Brain microvascular endothelial cell (primary cell): Measurements from ENCODE around the gene GPANK1.

Experiments
- DNase-seq: peaks from one replicate; pipeline ENCODE4 v3.0.0-alpha.2; 2020
- H3K27ac ChIP-seq: fragments of 250-450 bp; sonication (Bioruptor Pico); 2 replicates; pipeline ENCODE4 v1.5.1; 2020; ENCODE audit warnings: mild to moderate bottlenecking, moderate library complexity
- H3K27me3 ChIP-seq: fragments of 250-450 bp; sonication (Bioruptor Pico); replicated peaks from 2 replicates; pipeline ENCODE4 v1.5.1; 2020; ENCODE audit warnings: mild to moderate bottlenecking
- H3K36me3 ChIP-seq: fragments of 250-450 bp; sonication (Bioruptor Pico); replicated peaks from 2 replicates; pipeline ENCODE4 v1.5.1; 2020; ENCODE audit warnings: mild to moderate bottlenecking
- H3K4me3 ChIP-seq: 2 replicates; pipeline ENCODE4 v1.5.1; 2011; ENCODE audit warnings: low read depth, mild to moderate bottlenecking, control low read depth, low read length, moderate library complexity
- in situ Hi-C: cut with HindIII; loops from 2 replicates; pipeline ENCODE4 v1.10.0; 2017; ENCODE audit warnings: low sequenced_read_pairs, low pct_ligation_motif_present
- TF ChIP-seq, protein P1 (sequence below): IDR thresholded peaks from 2 replicates; pipeline ENCODE4 v1.5.1; 2011; ENCODE audit warnings: low read depth, mild to moderate bottlenecking, moderate library complexity, low read length, control low read depth, inconsistent platforms; ENCODE audit errors: missing control alignments

The GPANK1 gene

DNA sequence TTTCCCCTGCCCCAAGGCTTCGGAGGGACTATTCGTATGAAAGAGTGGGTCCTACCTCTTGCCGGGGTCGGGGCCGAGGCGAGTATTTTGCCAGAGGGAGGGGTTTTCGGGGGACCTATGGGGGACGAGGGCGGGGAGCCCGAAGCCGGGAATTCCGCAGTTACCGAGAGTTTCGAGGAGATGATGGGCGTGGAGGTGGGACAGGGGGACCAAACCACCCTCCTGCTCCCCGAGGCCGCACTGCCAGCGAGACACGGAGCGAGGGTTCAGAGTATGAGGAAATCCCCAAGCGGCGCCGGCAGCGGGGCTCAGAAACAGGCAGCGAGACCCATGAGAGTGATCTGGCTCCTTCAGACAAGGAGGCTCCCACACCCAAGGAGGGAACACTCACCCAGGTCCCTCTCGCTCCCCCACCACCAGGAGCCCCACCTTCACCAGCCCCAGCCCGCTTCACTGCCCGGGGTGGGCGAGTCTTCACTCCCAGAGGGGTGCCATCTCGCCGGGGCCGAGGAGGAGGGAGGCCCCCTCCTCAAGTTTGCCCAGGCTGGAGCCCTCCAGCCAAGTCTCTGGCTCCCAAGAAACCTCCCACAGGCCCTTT lies 33.0 kb downstream of the GPANK1 start:
- Histone ChIP-seq H3K4me3 (no peak overlapping the region), H3K27me3 (no peaks in the 10 kb centered on the region), H3K36me3 (peaks cover 97% of the 10 kb centered on the region), H3K27ac (no peak overlapping the region)
- in situ Hi-C loops = no loop called here
- TF ChIP-seq, protein P1, sequence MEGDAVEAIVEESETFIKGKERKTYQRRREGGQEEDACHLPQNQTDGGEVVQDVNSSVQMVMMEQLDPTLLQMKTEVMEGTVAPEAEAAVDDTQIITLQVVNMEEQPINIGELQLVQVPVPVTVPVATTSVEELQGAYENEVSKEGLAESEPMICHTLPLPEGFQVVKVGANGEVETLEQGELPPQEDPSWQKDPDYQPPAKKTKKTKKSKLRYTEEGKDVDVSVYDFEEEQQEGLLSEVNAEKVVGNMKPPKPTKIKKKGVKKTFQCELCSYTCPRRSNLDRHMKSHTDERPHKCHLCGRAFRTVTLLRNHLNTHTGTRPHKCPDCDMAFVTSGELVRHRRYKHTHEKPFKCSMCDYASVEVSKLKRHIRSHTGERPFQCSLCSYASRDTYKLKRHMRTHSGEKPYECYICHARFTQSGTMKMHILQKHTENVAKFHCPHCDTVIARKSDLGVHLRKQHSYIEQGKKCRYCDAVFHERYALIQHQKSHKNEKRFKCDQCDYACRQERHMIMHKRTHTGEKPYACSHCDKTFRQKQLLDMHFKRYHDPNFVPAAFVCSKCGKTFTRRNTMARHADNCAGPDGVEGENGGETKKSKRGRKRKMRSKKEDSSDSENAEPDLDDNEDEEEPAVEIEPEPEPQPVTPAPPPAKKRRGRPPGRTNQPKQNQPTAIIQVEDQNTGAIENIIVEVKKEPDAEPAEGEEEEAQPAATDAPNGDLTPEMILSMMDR = no peak
- DNase-seq = no peak

DNA sequence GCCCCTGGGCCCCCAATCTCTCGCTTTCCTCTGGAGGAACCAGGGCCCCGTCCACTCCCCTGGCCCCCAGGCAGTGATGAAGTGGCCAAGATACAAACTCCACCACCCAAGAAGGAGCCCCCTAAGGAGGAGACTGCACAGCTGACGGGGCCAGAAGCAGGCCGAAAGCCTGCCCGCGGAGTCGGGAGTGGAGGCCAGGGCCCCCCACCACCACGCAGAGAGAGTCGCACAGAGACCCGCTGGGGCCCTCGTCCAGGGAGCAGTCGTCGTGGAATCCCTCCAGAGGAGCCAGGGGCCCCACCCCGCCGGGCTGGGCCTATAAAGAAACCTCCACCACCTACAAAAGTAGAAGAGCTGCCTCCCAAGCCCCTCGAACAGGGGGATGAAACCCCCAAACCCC lies 33.6 kb downstream of the GPANK1 start:
- DNase-seq = no peak
- no peaks in the 10 kb centered on the region for H3K27me3 ChIP-seq
- no peak overlapping the region for H3K4me3 ChIP-seq
- peaks cover 99% of the 10 kb centered on the region for H3K36me3 ChIP-seq
- in situ Hi-C loops = no loop called here
- no peak overlapping the region for H3K27ac ChIP-seq
- TF ChIP-seq, protein P1 = no peak

DNA sequence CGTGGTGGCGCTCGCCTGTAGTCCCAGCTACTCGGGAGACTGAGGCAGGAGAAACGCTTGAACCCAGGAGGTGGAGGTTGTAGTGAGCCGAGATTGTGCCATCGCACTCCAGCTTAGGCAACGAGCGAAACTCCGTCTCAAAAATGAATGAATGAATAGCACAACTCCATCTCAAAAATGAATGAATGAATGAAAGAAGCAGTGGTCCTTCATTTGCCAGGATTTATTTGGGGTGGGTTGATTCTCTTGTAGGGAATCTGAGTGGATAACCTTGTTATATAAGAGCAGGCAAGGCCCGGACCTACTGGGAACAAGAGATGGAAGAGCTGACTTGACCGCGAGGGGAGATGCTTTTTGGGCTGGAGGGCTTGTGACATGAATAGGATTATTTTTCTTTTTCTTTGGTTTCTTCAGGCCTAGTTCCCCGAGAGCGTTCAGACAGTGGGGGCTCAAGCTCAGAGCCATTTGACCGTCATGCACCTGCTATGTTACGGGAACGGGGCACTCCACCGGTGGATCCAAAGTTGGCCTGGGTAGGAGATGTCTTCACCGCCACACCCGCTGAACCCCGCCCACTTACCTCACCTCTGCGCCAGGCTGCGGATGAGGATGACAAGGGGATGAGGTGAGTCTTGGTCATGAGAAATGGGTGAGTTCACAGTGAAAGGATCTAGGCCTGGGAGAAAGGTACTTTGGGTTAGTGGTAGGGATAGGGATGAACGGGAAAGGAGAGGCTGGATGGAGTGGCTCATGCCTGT lies 34.4 kb downstream of the GPANK1 start:
- TF ChIP-seq, protein P1 = no peak
- DNase-seq = no peak
- no peak overlapping the region for H3K4me3 ChIP-seq
- in situ Hi-C loops = no loop called here
- H3K27ac ChIP-seq = no peak overlapping the region
- peaks cover 99% of the 10 kb centered on the region for H3K36me3 ChIP-seq
- H3K27me3 ChIP-seq = no peaks in the 10 kb centered on the region

DNA sequence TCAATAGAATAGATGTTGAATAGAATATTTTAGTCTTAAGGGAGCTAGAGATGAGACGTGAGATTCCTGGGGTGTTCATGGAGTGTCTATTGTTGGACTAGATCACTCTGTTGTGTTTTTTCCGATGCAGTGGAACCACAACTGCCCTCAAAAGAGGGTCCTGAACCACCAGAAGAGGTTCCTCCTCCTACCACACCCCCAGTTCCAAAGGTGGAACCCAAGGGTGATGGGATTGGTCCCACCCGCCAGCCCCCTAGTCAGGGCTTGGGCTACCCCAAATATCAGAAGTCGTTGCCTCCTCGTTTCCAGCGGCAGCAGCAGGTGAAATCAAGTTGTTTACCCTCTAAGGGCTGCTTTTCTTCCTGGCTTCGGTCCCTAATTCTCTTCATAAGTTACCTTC lies 35.8 kb downstream of the GPANK1 start:
- no peak for DNase-seq
- H3K4me3 ChIP-seq = no peak overlapping the region
- H3K27me3 ChIP-seq = no peaks in the 10 kb centered on the region
- H3K27ac ChIP-seq = no peak overlapping the region
- in situ Hi-C loops = no loop called here
- TF ChIP-seq, protein P1 = no peak
- H3K36me3 ChIP-seq = peaks cover 99% of the 10 kb centered on the region

DNA sequence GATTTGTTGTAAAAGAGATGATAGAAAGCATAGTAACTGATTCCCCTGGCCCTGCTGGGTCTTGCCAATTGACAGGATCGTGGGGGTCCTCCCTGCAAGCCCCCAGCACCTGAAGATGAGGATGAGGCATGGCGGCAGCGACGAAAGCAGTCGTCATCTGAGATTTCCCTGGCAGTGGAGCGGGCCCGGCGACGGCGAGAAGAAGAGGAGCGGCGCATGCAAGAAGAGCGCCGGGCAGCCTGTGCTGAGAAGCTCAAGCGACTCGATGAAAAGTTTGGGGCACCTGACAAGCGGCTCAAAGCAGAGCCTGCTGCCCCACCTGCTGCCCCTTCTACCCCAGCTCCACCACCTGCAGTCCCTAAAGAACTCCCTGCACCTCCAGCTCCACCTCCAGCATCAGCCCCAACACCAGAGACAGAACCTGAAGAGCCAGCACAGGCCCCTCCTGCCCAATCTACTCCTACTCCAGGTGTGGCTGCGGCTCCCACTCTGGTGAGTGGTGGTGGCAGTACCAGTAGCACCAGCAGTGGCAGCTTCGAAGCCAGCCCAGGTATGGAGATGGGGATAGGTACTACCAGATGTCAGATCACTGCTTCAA lies 37.0 kb downstream of the GPANK1 start:
- H3K4me3 ChIP-seq = no peak overlapping the region
- no peak overlapping the region for H3K27ac ChIP-seq
- no peaks in the 10 kb centered on the region for H3K27me3 ChIP-seq
- TF ChIP-seq, protein P1 = no peak
- no peak for DNase-seq
- peaks cover 96% of the 10 kb centered on the region for H3K36me3 ChIP-seq
- in situ Hi-C loops = no loop called here

DNA sequence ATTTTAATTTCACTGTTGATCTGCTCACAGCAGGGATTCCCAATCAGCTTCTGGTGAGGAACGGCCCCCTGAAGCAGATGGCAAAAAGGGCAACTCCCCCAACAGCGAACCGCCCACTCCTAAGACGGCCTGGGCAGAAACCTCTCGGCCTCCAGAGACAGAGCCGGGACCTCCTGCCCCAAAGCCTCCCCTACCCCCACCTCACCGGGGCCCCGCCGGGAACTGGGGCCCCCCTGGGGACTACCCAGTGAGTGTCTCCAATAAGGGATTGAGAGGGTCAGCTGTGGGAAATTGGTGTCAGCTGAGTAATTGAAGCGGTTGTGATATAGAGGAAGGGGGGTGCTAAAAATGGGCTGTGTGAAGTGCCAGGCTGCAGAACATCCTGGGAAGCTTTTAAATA lies 37.8 kb downstream of the GPANK1 start:
- TF ChIP-seq, protein P1 = no peak
- DNase-seq = no peak
- Histone ChIP-seq H3K27ac (no peak overlapping the region), H3K36me3 (peaks cover 93% of the 10 kb centered on the region), H3K27me3 (no peaks in the 10 kb centered on the region), H3K4me3 (no peak overlapping the region)
- in situ Hi-C loops = no loop called here
